IPS-11a (cell line): ENCODE measurements around the gene NANOS3.

ENCODE experiments used
- H3K4me3 ChIP-seq: one replicate; pipeline ENCODE4 v1.5.1; 2013; ENCODE audit warnings: low read depth, low read length, control low read depth

The NANOS3 gene

GRCh38 chr19:13884726-13885591, 8.0 kb downstream of the NANOS3 start:
- no peak overlapping the region for H3K4me3 ChIP-seq

- no peak overlapping the region for H3K4me3 ChIP-seq
Measured at GRCh38 chr19:13885826-13886365, 9.0 kb downstream of the NANOS3 start.

- H3K4me3 ChIP-seq: no peak overlapping the region
Measured at GRCh38 chr19:13887018-13887436, 10.1 kb downstream of the NANOS3 start.

GRCh38 chr19:13887517-13887916, 10.6 kb downstream of the NANOS3 start:
- no peak overlapping the region for H3K4me3 ChIP-seq

GRCh38 chr19:13888281-13888680, 11.3 kb downstream of the NANOS3 start:
- no peak overlapping the region for H3K4me3 ChIP-seq

GRCh38 chr19:13890136-13890535, 13.2 kb downstream of the NANOS3 start:
- H3K4me3 ChIP-seq: no peak overlapping the region

- H3K4me3 ChIP-seq: no peak overlapping the region
Measured at GRCh38 chr19:13892870-13893269, 15.9 kb downstream of the NANOS3 start.

GRCh38 chr19:13894552-13894951, 17.6 kb downstream of the NANOS3 start:
- H3K4me3 ChIP-seq: no peak overlapping the region

- H3K4me3 ChIP-seq: no peak overlapping the region
Measured at GRCh38 chr19:13896227-13896626, 19.3 kb downstream of the NANOS3 start.

- H3K4me3 ChIP-seq: no peak overlapping the region
Measured at GRCh38 chr19:13899393-13899792, 22.5 kb downstream of the NANOS3 start.

GRCh38 chr19:13899912-13900584, 23.1 kb downstream of the NANOS3 start:
- H3K4me3 ChIP-seq: no peak overlapping the region

- no peak overlapping the region for H3K4me3 ChIP-seq
Measured at GRCh38 chr19:13902993-13903555, 26.1 kb downstream of the NANOS3 start.

- H3K4me3 ChIP-seq: peak within 1 kb of the TSS; percentile 78
Measured at GRCh38 chr19:13905634-13906520, 28.9 kb downstream of the NANOS3 start, which contains the start of the genes BRME1 and CC2D1A. TSS of gene BRME1 (minus strand) at chr19:13906117. CDS start at chr19:13904892, 1,225 bp downstream. TSS of gene CC2D1A (plus strand) at chr19:13906201. CDS start at chr19:13906442, 241 bp downstream.

GRCh38 chr19:13906521-13906904, 29.6 kb downstream of the NANOS3 start:
- peak overlapping the region; percentile 78 for H3K4me3 ChIP-seq

GRCh38 chr19:13906910-13907309, 30.0 kb downstream of the NANOS3 start:
- H3K4me3 ChIP-seq: peak overlapping the region; percentile 78

GRCh38 chr19:13908674-13909073, 31.7 kb downstream of the NANOS3 start:
- H3K4me3 ChIP-seq: no peak overlapping the region

- no peak overlapping the region for H3K4me3 ChIP-seq
Measured at GRCh38 chr19:13909430-13909829, 32.5 kb downstream of the NANOS3 start.

GRCh38 chr19:13913352-13913751, 36.4 kb downstream of the NANOS3 start:
- H3K4me3 ChIP-seq: no peak overlapping the region

- H3K4me3 ChIP-seq: no peak overlapping the region
Measured at GRCh38 chr19:13914777-13915176, 37.8 kb downstream of the NANOS3 start.

- no peak overlapping the region for H3K4me3 ChIP-seq
Measured at GRCh38 chr19:13917888-13918406, 41.0 kb downstream of the NANOS3 start.
